ENCODE data around the gene EEF1G. TPM values are rescaled to one million over a fixed set of nuclear protein-coding genes. Genes with fewer than 3 reads are reported as not detected.

EEF1G gene
- total RNA-seq, 1 experiment from 2014 or later, result 1,667 TPM

- peak overlapping the region; percentile 51 for H3K4me3 Mint-ChIP-seq
- TF ChIP-seq ZNF671 (CRISPR knock-in tag; IDR thresholded peaks at IDR 0.05), result no peak
- TF ChIP-seq, protein P1, sequence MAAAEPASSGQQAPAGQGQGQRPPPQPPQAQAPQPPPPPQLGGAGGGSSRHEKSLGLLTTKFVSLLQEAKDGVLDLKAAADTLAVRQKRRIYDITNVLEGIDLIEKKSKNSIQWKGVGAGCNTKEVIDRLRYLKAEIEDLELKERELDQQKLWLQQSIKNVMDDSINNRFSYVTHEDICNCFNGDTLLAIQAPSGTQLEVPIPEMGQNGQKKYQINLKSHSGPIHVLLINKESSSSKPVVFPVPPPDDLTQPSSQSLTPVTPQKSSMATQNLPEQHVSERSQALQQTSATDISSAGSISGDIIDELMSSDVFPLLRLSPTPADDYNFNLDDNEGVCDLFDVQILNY (CRISPR knock-in tag; IDR thresholded peaks at IDR 0.05), result no peak
- TF ChIP-seq E2F1 (CRISPR knock-in tag; IDR thresholded peaks at IDR 0.05), result no peak
- no peak for TF ChIP-seq CTCF (IDR thresholded peaks at IDR 0.05)
- TF ChIP-seq NR1H2 (CRISPR knock-in tag; IDR thresholded peaks at IDR 0.05), result no peak
- TF ChIP-seq, protein P2, sequence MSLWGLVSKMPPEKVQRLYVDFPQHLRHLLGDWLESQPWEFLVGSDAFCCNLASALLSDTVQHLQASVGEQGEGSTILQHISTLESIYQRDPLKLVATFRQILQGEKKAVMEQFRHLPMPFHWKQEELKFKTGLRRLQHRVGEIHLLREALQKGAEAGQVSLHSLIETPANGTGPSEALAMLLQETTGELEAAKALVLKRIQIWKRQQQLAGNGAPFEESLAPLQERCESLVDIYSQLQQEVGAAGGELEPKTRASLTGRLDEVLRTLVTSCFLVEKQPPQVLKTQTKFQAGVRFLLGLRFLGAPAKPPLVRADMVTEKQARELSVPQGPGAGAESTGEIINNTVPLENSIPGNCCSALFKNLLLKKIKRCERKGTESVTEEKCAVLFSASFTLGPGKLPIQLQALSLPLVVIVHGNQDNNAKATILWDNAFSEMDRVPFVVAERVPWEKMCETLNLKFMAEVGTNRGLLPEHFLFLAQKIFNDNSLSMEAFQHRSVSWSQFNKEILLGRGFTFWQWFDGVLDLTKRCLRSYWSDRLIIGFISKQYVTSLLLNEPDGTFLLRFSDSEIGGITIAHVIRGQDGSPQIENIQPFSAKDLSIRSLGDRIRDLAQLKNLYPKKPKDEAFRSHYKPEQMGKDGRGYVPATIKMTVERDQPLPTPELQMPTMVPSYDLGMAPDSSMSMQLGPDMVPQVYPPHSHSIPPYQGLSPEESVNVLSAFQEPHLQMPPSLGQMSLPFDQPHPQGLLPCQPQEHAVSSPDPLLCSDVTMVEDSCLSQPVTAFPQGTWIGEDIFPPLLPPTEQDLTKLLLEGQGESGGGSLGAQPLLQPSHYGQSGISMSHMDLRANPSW (CRISPR knock-in tag; conservative IDR thresholded peaks at IDR 0.05; ENCODE audit: low read depth), result no peak
- peaks cover 58% of the 10 kb centered on the region for H3K27me3 Mint-ChIP-seq (ENCODE audit: low read depth)
- no peaks in the 10 kb centered on the region for H3K9me3 Mint-ChIP-seq
- ATAC-seq, result peak; percentile 2
- H3K4me1 Mint-ChIP-seq, result peaks cover 39% of the 10 kb centered on the region
- ChIA-PET CTCF (interaction anchor here (0.6 to 13.3 kb wide), 57 partner anchors 8 to 707 kb away, joined by 3 to 552 read pairs (median 9); partner anchors contain the start of genes ASRGL1, B3GAT3, BSCL2 and EEF1G), POLR2A (interaction anchor here (0.6 to 1.7 kb wide), 10 partner anchors 10 to 406 kb away, joined by 3 to 18 read pairs (median 4); partner anchors contain the start of genes C11orf98, CSKMT and EEF1G)
- DNase-seq (ENCODE audit: low spot score), result peak; percentile 33
- H3K36me3 Mint-ChIP-seq, result no peaks in the 10 kb centered on the region
- H3K27ac Mint-ChIP-seq, result peak overlapping the region; percentile 86; the same call in 1 of the 2 replicates
Measured at GRCh38 chr11:62542111-62542745, 31.5 kb downstream of the EEF1G start.

DNA sequence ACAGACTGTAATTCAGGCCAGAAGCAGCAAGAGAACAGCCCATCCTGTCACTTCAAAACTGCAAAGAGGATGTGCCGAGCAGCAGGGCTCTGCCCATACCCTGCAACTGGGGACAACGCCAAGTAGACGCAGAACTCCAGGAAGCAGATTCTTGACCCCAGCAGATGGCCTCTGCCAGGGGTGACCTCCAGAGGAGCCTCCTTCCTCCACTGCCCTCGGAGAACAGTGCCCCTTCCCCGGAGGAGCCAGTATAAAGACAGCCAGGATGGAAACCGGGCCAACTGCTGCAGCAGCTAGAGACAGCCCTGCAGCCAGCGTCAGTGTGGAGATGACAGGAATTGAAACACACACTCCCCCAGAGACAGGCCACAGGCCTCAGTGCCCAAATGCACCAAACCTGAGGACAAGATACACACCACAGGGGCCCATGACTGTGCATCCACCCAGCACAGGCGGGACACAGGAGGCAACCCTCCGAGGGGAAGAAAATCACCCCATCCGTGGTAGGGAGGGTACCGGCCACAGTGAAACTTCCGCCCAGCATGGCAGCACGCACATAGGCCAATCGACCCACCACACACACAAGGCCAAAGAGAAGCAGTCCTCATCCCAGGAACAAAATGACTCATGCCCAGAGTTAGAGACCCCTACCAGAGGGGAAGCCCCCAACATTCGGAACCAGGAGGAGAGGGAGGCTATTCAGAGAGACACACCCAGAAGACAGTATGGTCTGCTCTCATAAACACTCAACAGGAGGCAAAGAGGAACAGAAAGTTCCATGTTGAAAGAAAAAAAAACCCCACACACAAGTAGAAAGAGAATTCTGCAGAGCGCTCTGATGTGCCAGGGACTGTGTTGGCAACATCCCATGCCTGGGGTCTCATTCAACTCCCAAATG, 32.6 kb downstream of the EEF1G start:
- Mint-ChIP-seq H3K4me1 (peaks cover 45% of the 10 kb centered on the region), H3K36me3 (no peaks in the 10 kb centered on the region), H3K27me3 (ENCODE audit: low read depth) (peaks cover 51% of the 10 kb centered on the region), H3K4me3 (no peak overlapping the region), H3K27ac (0 out of 2 replicates have a peak overlapping the region, but pooled peaks have one; percentile 16), H3K9me3 (no peaks in the 10 kb centered on the region)
- DNase-seq (ENCODE audit: low spot score) (no peak), ATAC-seq (no peak)
- ChIA-PET POLR2A (no interaction called here), CTCF (interaction anchor here (2.3 to 13.3 kb wide), 3 partner anchors 42 to 117 kb away, joined by 25 to 552 read pairs (median 122); partner anchors contain the start of gene SCGB1A1)
- TF ChIP-seq NR1H2 (CRISPR knock-in tag; IDR thresholded peaks at IDR 0.05), result no peak
- no peak for TF ChIP-seq CREM (CRISPR knock-in tag; IDR thresholded peaks at IDR 0.05)
- no peak for TF ChIP-seq ARID4B (CRISPR knock-in tag; IDR thresholded peaks at IDR 0.05; ENCODE audit: borderline replicate concordance)
- TF ChIP-seq KAT7 (CRISPR knock-in tag; IDR thresholded peaks at IDR 0.05; ENCODE audit: borderline replicate concordance), result no peak
- TF ChIP-seq TEAD1 (CRISPR knock-in tag; IDR thresholded peaks at IDR 0.05), result no peak
- TF ChIP-seq GRHL2 (CRISPR knock-in tag; IDR thresholded peaks at IDR 0.05; ENCODE audit: insufficient replicate concordance, severe bottlenecking), result no peak
- TF ChIP-seq SP1 (CRISPR knock-in tag; conservative IDR thresholded peaks at IDR 0.05), result no peak
- no peak for TF ChIP-seq MLX (CRISPR knock-in tag; IDR thresholded peaks at IDR 0.05)
- TF ChIP-seq CREB1 (CRISPR knock-in tag; IDR thresholded peaks at IDR 0.05), result no peak
- no peak for TF ChIP-seq TP53 (CRISPR knock-in tag; IDR thresholded peaks at IDR 0.05)
- TF ChIP-seq RORB (CRISPR knock-in tag; IDR thresholded peaks at IDR 0.05), result no peak
- no peak for TF ChIP-seq FOXP1 (CRISPR knock-in tag; IDR thresholded peaks at IDR 0.05; ENCODE audit: borderline replicate concordance)
- TF ChIP-seq, protein P3, sequence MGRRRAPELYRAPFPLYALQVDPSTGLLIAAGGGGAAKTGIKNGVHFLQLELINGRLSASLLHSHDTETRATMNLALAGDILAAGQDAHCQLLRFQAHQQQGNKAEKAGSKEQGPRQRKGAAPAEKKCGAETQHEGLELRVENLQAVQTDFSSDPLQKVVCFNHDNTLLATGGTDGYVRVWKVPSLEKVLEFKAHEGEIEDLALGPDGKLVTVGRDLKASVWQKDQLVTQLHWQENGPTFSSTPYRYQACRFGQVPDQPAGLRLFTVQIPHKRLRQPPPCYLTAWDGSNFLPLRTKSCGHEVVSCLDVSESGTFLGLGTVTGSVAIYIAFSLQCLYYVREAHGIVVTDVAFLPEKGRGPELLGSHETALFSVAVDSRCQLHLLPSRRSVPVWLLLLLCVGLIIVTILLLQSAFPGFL (CRISPR knock-in tag; IDR thresholded peaks at IDR 0.05; ENCODE audit: borderline replicate concordance), result no peak
- TF ChIP-seq NFATC4 (CRISPR knock-in tag; IDR thresholded peaks at IDR 0.05), result no peak

Measured in WTC11 (cell line).